ENCODE data around the gene TKTL2.
"Not testable (repeated sequence)": the region's sequence is repeated elsewhere in the genome, so short reads cannot be mapped to it uniquely, and the experiment has no call there.

TKTL2 gene

GRCh38 chr4:163473576-163473975 lies at the start of gene TKTL2:
Gene TKTL2 (minus strand): TSS chr4:163473754. CDS start chr4:163473734, 20 bp downstream.
- DNase-seq: no peak

- no peak for DNase-seq
Measured at GRCh38 chr4:163515198-163515597, 41.6 kb upstream of the TKTL2 start.

- no peak for DNase-seq
Measured at GRCh38 chr4:163505374-163505773, 31.8 kb upstream of the TKTL2 start.

- no peak for DNase-seq
Measured at GRCh38 chr4:163500586-163500985, 27.0 kb upstream of the TKTL2 start.

GRCh38 chr4:163495900-163496299 lies 22.3 kb upstream of the TKTL2 start:
- no peak for DNase-seq

- peak; percentile 96 for DNase-seq
Measured at GRCh38 chr4:163494360-163495241, 21.0 kb upstream of the TKTL2 start, which contains the start of gene TMA16. Gene TMA16 (plus strand): TSS chr4:163494690. CDS start chr4:163494802, 112 bp downstream.

GRCh38 chr4:163493643-163494359 lies 20.2 kb upstream of the TKTL2 start:
- DNase-seq: no peak

GRCh38 chr4:163492951-163493504 lies 19.5 kb upstream of the TKTL2 start:
- peak; percentile 3 for DNase-seq

GRCh38 chr4:163489929-163490328 lies 16.4 kb upstream of the TKTL2 start:
- no peak for DNase-seq

GRCh38 chr4:163486321-163486720 lies 12.8 kb upstream of the TKTL2 start:
- DNase-seq: no peak

- DNase-seq: no peak
Measured at GRCh38 chr4:163485589-163485988, 12.0 kb upstream of the TKTL2 start.

GRCh38 chr4:163484906-163485305 lies 11.4 kb upstream of the TKTL2 start:
- peak; percentile 32 for DNase-seq

GRCh38 chr4:163482190-163482589 lies 8.6 kb upstream of the TKTL2 start:
- DNase-seq: no peak

- no peak for DNase-seq
Measured at GRCh38 chr4:163476761-163477438, 3.3 kb upstream of the TKTL2 start.

- no peak for DNase-seq
Measured at GRCh38 chr4:163474027-163474426, 473 bp upstream of the TKTL2 start.

- DNase-seq: no peak
Measured at GRCh38 chr4:163473130-163473529, 424 bp downstream of the TKTL2 start.

- no peak for DNase-seq
Measured at GRCh38 chr4:163470391-163470790, 3.2 kb downstream of the TKTL2 start.

GRCh38 chr4:163467082-163467770 lies 6.3 kb downstream of the TKTL2 start:
- no peak for DNase-seq

GRCh38 chr4:163462556-163462955 lies 11.0 kb downstream of the TKTL2 start:
- no peak for DNase-seq

- peak; percentile 8 for DNase-seq
Measured at GRCh38 chr4:163448540-163449203, 24.9 kb downstream of the TKTL2 start.

- DNase-seq: no peak
Measured at GRCh38 chr4:163447481-163447880, 26.1 kb downstream of the TKTL2 start.

GRCh38 chr4:163447023-163447422 lies 26.5 kb downstream of the TKTL2 start:
- DNase-seq: not testable (repeated sequence)
